ENCODE data around the gene SWAP70.
"Not testable (repeated sequence)": the region's sequence is repeated elsewhere in the genome, so short reads cannot be mapped to it uniquely, and the experiment has no call there.

Gene SWAP70

DNA sequence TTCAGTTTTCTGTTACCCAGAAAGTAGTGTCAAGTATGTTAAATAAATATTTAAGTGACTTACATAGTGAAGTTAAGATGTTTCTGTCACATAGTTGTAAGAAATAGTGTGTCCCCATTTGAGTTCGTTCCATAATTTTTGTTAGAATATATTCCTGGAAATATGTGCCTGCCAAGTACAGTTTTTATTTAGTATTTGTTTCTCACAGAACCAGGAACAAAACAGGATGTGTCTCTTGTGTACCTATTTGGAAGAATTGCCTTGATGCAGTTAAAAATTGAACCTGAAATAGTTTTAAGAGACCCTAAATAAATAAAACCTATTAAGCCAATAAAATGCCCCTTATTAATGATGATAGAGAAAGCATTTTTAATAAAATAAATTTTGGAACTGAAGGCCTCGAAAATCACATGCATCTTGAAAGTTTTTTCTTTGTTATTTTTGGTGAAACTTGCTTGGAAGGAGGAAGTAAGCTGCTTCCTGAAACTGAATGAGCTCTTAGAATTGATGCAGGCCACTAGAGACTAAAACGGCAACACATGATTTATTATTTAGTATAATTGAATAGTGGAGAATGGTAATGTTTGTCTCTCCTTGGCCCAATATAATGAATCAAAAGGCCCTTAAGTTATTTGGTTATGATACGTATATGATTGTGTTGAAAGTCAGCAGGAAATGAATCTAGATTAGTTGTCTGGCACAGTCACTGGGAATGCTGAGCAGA lies 55.9 kb downstream of the SWAP70 start:
- DNase-seq (ENCODE audit: low read depth in 4 of 4, low spot score in 1 of 4) = no peak

- DNase-seq (ENCODE audit: low read depth in 4 of 4, low spot score in 1 of 4) = no peak
Observed at GRCh38 chr11:9720290-9720630, 56.4 kb downstream of the SWAP70 start.

DNA sequence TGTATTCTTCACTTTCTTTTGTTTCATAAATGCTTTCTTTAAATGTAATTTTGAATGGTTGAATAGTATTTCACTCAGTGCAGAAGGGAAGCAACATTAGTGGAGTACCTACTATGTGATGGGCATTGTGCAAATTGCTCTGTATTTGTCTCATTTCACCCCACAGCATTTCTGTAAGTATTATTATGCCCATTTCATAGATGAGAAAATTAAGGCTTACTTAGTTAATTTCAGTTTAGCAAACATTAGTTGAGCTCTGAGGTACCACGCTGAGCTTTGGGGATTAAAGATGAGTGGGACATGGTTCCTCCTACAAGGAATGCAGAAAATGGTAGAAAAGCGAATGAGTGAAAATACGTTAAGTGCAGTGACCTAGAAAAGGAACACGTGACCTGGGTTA lies 58.1 kb downstream of the SWAP70 start:
- no peak for DNase-seq (ENCODE audit: low read depth in 4 of 4, low spot score in 1 of 4)

DNA sequence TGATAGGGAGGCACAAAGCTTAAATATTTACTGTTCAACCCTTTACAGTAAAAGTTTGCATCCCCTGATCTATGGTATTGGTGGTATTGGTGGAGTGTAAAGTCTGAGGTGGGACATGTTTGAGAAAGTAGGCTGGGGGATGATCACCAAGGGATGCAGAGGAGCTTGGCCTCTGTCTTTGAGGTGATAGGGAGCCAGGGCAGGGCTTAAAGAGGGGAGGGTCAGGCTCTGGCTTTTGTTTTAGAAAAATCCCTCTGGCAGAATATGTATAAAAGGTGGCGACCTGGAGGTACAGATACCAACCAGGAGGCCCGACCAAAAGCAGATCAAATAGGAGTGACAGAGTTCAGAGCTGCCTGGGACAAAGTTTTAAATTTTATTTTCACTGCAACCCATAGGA lies 59.0 kb downstream of the SWAP70 start:
- no peak for DNase-seq (ENCODE audit: low read depth in 4 of 4, low spot score in 1 of 4)

DNA sequence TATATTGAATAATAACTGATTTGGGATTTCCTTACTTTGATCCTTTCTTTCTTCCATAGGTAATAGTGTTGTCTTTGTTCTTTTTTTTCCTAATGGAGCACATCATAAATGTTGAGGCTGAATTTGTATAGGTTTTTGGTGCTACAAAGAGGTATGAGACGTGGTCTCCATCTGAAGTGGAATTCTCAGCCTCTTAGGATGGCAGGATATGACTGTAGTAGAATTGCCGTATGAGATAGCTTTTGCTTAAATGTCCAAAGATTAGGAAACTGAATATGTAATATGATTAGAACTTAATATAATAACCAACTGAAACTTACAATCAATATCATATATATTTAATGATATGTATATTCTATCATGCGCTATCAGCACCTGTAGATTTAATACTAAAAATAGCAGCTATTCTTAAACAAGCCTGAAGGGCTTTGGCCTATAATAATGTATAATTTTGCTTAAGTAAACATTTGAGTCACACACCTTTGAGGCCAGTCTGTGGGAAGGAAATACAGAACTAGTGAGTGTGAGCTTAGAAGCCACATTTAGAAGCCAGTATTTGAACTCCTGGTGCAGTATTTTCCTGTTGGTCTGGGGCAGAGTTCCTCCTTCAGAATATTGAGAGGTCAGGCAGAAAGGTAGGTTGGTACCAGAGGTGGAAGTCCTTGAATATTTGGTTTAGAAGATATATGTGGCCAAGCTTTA lies 62.6 kb downstream of the SWAP70 start:
- DNase-seq (ENCODE audit: low read depth in 4 of 4, low spot score in 1 of 4) = no peak

DNA sequence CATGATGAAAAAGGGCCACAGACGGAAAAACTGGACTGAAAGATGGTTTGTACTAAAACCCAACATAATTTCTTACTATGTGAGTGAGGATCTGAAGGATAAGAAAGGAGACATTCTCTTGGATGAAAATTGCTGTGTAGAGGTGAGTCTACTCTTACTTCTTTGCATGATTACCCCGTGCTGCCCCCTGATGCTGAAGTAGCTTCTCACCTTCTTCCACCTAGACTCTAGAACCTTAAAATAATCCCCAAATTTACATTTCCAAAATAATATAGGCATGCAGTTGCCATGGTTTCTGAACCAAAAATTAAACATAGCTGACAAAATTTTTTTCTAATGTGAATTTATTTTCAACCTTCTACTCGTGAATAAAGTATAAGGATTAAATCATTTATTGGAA lies 64.2 kb downstream of the SWAP70 start:
- no peak for DNase-seq (ENCODE audit: low read depth in 4 of 4, low spot score in 1 of 4)

DNA sequence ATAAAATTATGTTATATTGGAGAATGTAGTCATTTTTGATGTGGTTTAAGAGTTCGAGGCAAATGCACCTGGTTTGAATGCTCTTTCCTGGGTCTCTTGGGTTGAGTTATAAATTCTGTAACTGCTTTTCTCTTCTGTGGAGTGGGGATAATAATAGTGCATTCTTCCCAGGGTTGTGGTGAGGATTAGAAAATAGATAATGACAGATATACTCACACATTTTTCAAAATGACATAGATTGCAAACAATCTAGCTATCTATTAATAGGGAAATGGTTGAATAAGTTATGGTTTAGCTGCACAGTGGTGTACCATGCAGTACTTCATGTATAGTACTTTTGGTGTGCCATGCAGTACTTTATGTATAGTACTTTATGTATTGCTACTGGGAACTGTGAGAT lies 67.4 kb downstream of the SWAP70 start:
- DNase-seq (ENCODE audit: low read depth in 4 of 4, low spot score in 1 of 4) = no peak

DNA sequence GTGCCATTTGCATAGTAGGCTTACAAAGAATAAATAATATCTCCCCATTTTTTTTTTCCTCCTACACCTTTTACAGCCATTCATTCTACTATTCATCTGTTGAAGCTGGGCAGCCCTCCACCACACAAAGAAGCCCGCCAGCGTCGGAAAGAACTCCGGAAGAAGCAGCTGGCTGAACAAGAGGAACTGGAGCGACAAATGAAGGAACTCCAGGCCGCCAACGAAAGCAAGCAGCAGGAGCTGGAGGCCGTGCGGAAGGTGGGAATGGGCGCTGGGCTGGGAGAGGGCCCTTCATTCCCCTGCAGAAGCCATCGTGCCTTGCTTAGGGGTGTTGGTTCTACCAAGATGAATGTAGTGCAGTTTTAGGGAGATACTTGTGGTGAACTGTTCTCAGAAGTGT lies 68.6 kb downstream of the SWAP70 start:
- DNase-seq (ENCODE audit: low read depth in 4 of 4, low spot score in 1 of 4) = no peak

GRCh38 chr11:9733212-9733611 lies 69.3 kb downstream of the SWAP70 start:
- DNase-seq (ENCODE audit: low read depth in 4 of 4, low spot score in 1 of 4) = no peak

GRCh38 chr11:9735236-9735635 lies 71.4 kb downstream of the SWAP70 start:
- DNase-seq (ENCODE audit: low read depth in 4 of 4, low spot score in 1 of 4) = no peak

DNA sequence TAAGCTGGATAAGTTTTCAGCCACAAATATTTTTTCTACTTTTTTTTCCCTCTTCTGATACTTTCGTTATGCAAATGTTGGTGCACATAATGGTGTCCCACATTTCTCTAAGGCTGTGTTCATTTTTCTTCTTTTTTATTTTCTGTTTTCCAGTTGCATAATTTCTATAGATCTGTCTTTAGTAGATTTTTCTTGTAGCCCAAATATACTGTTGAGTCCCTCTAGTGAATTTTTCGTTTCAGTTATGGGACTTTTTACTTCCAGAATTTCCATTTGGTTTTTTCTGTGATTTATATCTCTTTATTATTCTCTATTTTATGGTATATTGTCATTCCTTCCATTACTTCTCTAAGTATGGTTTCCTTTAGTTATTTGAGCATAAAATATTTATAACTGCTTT lies 72.0 kb downstream of the SWAP70 start:
- no peak for DNase-seq (ENCODE audit: low read depth in 4 of 4, low spot score in 1 of 4)

GRCh38 chr11:9736365-9736764 lies 72.5 kb downstream of the SWAP70 start:
- DNase-seq (ENCODE audit: low read depth in 4 of 4, low spot score in 1 of 4) = no peak

DNA sequence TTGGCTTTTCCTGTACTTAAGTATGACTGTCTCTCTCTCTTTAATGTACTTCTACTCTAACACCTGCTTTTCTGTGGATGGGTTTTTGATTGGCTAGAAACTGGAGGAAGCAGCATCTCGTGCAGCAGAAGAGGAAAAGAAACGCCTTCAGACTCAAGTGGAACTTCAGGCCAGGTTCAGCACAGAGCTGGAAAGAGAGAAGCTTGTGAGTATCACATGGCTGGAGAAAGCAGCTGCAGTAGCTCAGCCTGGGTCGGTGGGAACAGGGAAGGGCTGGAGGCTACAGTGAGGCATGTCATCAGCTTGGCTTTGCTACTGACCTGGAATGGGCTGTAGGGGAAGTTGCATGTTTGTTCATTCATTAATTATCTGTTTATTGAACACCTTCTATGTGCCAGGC lies 74.2 kb downstream of the SWAP70 start:
- DNase-seq (ENCODE audit: low read depth in 4 of 4, low spot score in 1 of 4) = no peak

GRCh38 chr11:9738707-9739106 lies 74.8 kb downstream of the SWAP70 start:
- no peak for DNase-seq (ENCODE audit: low read depth in 4 of 4, low spot score in 1 of 4)

GRCh38 chr11:9739123-9739900 lies 75.4 kb downstream of the SWAP70 start:
- DNase-seq (ENCODE audit: low read depth in 4 of 4, low spot score in 1 of 4) = no peak

GRCh38 chr11:9740202-9740883 lies 76.5 kb downstream of the SWAP70 start:
- no peak for DNase-seq (ENCODE audit: low read depth in 4 of 4, low spot score in 1 of 4)

DNA sequence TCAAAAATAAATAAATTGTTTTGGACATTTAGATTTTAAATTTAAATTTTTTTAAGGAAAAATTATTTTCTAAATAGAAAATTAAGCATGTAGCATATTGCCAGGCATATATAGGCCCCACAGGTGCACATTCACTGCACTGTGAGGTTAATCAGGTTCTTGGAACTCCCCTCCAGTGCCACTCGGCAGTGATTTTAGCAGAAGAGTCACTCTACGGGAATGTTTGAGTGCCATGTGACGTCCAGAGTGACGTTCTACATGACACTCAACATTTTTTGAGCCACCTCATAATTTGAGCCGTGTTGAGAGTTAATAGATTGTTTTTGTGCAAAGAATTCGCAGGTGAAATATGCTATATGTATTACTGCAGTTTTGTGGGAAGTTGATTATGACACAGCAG lies 77.4 kb downstream of the SWAP70 start:
- DNase-seq (ENCODE audit: low read depth in 4 of 4, low spot score in 1 of 4) = no peak

DNA sequence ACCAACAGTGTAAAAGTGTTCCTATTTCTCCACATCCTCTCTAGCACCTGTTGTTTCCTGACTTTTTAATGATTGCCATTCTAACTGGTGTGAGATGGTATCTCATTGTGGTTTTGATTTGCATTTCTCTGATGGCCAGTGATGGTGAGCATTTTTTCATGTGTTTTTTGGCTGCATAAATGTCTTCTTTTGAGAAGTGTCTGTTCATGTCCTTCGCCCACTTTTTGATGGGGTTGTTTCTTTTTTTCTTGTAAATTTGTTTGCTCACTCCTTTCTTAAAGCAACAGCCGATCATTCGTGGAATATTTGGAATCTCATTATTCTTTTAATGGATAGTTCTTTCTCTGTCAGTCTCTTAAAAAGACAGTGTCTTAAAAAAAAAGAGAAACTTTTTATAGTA lies 79.6 kb downstream of the SWAP70 start:
- not testable (repeated sequence) for DNase-seq (ENCODE audit: low read depth in 4 of 4, low spot score in 1 of 4)

DNA sequence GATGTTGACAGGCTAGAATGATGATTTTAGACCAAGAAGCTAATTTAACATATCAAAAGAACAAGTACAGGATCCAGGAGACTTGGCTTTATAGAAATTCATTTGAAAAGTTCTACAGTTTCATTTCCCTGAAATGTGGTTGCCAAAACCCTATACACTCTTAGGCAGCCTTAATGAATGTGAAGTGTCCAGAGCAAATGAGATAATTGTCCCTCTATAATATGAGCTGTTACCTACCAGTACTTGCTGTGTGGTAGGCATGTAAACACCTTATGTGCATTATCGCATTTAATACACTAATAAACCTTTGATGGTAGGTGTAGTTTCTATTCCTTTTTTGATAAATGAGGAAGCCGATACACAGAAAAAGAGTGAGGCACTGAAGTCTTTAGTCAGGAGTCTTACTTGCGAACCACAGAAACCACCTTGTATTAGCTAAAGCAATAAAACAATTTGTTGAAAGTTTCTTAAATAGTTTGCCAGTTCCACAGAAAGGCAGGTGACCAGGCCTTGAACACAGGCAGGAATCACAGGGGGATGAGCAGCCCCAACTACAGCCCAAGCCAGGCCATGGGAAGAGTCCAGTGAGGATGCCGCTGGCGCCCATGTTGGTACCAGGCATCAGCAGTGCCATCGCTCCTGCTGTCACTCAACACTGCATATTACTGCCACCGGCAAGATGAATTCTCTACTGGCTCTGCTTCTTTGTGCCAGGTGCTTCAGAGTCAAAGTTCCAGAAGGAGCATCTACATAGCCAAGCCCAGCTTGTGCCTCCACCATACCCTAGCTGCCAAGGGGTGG lies 81.7 kb downstream of the SWAP70 start:
- no peak for DNase-seq (ENCODE audit: low read depth in 4 of 4, low spot score in 1 of 4)

GRCh38 chr11:9747229-9747628 lies 83.4 kb downstream of the SWAP70 start:
- DNase-seq (ENCODE audit: low read depth in 4 of 4, low spot score in 1 of 4) = no peak

GRCh38 chr11:9747828-9748227 lies 84.0 kb downstream of the SWAP70 start:
- DNase-seq (ENCODE audit: low read depth in 4 of 4, low spot score in 1 of 4) = no peak
